Activated CD8-positive, alpha-beta T cell treated with anti-CD3 and anti-CD28 coated beads for 36 hours (primary cell): ENCODE data around the gene LURAP1L. TPM values are rescaled to one million over a fixed set of nuclear protein-coding genes. Genes with fewer than 3 reads are reported as not detected.

Source experiments
- ATAC-seq: fragments of 200-7000 bp; cut with Tn5 transposase; one replicate; pipeline ENCODE4 v1.10.0; 2021; ENCODE audit warnings: mild to moderate bottlenecking, moderate library complexity
- CTCF ChIA-PET: fragments of 350-600 bp; sonication (Branson Sonifier 250); formaldehyde crosslinking; loops from one replicate; lab custom pipeline; 2021; ENCODE audit warnings: antibody characterized with exemption; lab: Charles Lee
- POLR2A ChIA-PET: fragments of 350-600 bp; sonication (Branson Sonifier 250); formaldehyde crosslinking; loops from one replicate; lab custom pipeline; 2021; ENCODE audit warnings: antibody characterized with exemption; lab: Charles Lee
- DNase-seq: peaks from one replicate; pipeline ENCODE4 v3.0.0-alpha.2; 2020
- H3K27ac Mint-ChIP-seq: one replicate; pipeline ENCODE4 v1.8.0; 2021; ENCODE audit warnings: mild to moderate bottlenecking, mixed read lengths
- H3K27me3 Mint-ChIP-seq: one replicate; pipeline ENCODE4 v1.8.0; 2021; ENCODE audit warnings: mixed read lengths
- H3K36me3 Mint-ChIP-seq: one replicate; pipeline ENCODE4 v1.8.0; 2021; ENCODE audit warnings: low read depth, mixed read lengths
- H3K4me1 Mint-ChIP-seq: one replicate; pipeline ENCODE4 v1.8.0; 2021; ENCODE audit warnings: low read depth, mixed read lengths
- H3K4me3 Mint-ChIP-seq: one replicate; pipeline ENCODE4 v1.8.0; 2021; ENCODE audit warnings: mild to moderate bottlenecking, moderate library complexity, mixed read lengths
- H3K9me3 Mint-ChIP-seq: one replicate; pipeline ENCODE4 v1.8.0; 2021; ENCODE audit warnings: mixed read lengths
- intact Hi-C: fragments of 100-400 bp; cut with micrococcal nuclease; formaldehyde crosslinking; loops from one replicate; pipeline ENCODE4 v1.10.0; 2022
- total RNA-seq, 2 experiments: library from RNA; stranded (reverse); gene quantifications; one replicate each; pipeline ENCODE4 v1.2.3, GENCODE V29; 2021
- TF ChIP-seq, protein P1 (sequence below): fragments of 200-600 bp; IDR thresholded peaks from one replicate; pipeline ENCODE4 v1.8.0; 2022; ENCODE audit warnings: antibody characterized with exemption, mild to moderate bottlenecking

LURAP1L gene
- total RNA-seq, 2 experiments from 2014 or later, result not detected

DNA sequence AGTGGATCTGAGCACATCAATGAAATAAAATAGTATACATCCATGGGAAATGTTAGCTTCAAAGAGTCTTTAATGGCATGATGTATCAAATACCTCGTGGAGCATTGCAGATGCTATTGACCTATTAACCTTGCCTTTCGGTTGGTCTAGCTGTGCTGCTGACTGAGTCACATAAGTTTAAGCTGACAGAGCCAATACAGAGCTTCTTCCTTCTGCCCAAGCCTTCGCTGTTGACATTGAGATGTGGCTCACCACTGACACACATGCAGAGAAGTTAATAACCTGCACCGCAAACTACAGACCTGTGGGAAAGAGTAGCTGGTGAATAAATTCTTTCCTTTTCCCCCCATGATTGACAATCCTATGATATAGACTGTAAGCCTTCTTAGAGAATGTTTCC is 78.2 kb downstream of the LURAP1L start:
- TF ChIP-seq, protein P1, sequence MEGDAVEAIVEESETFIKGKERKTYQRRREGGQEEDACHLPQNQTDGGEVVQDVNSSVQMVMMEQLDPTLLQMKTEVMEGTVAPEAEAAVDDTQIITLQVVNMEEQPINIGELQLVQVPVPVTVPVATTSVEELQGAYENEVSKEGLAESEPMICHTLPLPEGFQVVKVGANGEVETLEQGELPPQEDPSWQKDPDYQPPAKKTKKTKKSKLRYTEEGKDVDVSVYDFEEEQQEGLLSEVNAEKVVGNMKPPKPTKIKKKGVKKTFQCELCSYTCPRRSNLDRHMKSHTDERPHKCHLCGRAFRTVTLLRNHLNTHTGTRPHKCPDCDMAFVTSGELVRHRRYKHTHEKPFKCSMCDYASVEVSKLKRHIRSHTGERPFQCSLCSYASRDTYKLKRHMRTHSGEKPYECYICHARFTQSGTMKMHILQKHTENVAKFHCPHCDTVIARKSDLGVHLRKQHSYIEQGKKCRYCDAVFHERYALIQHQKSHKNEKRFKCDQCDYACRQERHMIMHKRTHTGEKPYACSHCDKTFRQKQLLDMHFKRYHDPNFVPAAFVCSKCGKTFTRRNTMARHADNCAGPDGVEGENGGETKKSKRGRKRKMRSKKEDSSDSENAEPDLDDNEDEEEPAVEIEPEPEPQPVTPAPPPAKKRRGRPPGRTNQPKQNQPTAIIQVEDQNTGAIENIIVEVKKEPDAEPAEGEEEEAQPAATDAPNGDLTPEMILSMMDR, result no peak
- no peak overlapping the region for H3K27ac Mint-ChIP-seq
- no peaks in the 10 kb centered on the region for H3K4me1 Mint-ChIP-seq

DNA sequence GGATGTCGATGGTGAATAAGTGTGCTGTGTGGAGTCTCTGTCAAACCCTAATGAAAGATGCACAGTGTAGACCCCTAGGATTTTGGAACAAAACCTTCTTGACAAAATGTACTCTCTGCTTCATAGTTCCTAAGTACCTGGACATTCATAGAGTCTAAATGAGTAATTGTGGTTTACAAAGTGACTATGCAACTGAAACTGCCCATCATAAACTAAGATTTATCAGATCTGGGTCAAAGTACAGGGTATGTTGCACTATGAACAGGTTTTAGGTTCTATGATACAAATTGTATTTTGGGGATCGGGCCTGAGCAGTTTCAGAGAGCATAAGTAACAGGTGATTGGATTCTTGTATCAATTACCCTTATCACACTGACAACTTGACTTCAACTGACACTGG is 79.4 kb downstream of the LURAP1L start:
- no peaks in the 10 kb centered on the region for H3K27me3 Mint-ChIP-seq
- intact Hi-C loops, result no loop called here
- H3K4me1 Mint-ChIP-seq, result no peaks in the 10 kb centered on the region
- DNase-seq, result no peak
- H3K4me3 Mint-ChIP-seq, result no peak overlapping the region
- ChIA-PET CTCF (no interaction called here), POLR2A (no interaction called here)
- no peak overlapping the region for H3K27ac Mint-ChIP-seq
- TF ChIP-seq, protein P1, result no peak
- peaks cover 12% of the 10 kb centered on the region for H3K9me3 Mint-ChIP-seq
- no peaks in the 10 kb centered on the region for H3K36me3 Mint-ChIP-seq
- no peak for ATAC-seq

More for the DNA sequence above, 78.2 kb downstream of the LURAP1L start:
- DNase-seq, result no peak
- Mint-ChIP-seq H3K36me3 (no peaks in the 10 kb centered on the region), H3K9me3 (peaks cover 17% of the 10 kb centered on the region), H3K27me3 (no peaks in the 10 kb centered on the region), H3K4me3 (no peak overlapping the region)
- intact Hi-C loops, result no loop called here
- CTCF ChIA-PET, result no interaction called here
- POLR2A ChIA-PET, result no interaction called here
- ATAC-seq, result no peak

GRCh38 chr9:12855066-12855465 is 80.2 kb downstream of the LURAP1L start:
- DNase-seq, result no peak
- Mint-ChIP-seq H3K4me1 (no peaks in the 10 kb centered on the region), H3K4me3 (no peak overlapping the region), H3K36me3 (no peaks in the 10 kb centered on the region), H3K9me3 (peaks cover 12% of the 10 kb centered on the region), H3K27me3 (no peaks in the 10 kb centered on the region), H3K27ac (no peak overlapping the region)
- ChIA-PET POLR2A (no interaction called here), CTCF (no interaction called here)
- TF ChIP-seq, protein P1, result no peak
- ATAC-seq, result no peak
- intact Hi-C loops, result no loop called here

GRCh38 chr9:12856603-12857002 is 81.8 kb downstream of the LURAP1L start:
- ChIA-PET CTCF (no interaction called here), POLR2A (no interaction called here)
- Mint-ChIP-seq H3K27me3 (no peaks in the 10 kb centered on the region), H3K36me3 (no peaks in the 10 kb centered on the region), H3K9me3 (peaks cover 14% of the 10 kb centered on the region), H3K27ac (no peak overlapping the region), H3K4me3 (no peak overlapping the region), H3K4me1 (no peaks in the 10 kb centered on the region)
- intact Hi-C loops, result no loop called here
- TF ChIP-seq, protein P1, result no peak
- ATAC-seq, result no peak
- no peak for DNase-seq

DNA sequence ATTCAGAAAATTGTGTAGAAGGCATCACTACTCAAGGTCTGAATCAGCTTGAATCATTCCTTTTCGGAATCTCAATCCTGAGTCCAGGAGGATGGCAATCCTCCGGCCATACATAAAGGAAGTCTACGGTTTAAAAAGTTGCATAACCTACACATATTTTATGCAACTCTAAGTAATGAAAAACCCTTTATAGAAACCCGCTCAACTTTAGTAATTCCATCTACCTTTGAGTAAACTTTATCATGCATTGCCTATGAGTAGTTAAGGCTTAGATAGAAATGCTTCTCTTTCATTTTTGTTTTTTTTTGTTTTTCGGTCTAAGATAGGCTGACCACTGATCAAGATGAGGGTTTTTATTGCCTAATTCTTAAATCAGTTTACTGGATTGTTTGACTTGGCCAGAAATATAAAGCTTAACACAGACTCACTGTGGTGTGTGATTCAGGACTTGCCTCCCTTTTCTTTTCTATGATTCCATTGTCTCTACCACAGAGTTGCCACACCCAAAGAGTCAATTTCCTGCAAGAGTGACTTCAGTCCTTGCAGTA is 85.0 kb downstream of the LURAP1L start:
- no peak overlapping the region for H3K27ac Mint-ChIP-seq
- no peak overlapping the region for H3K4me3 Mint-ChIP-seq
- POLR2A ChIA-PET, result no interaction called here
- peaks cover 5% of the 10 kb centered on the region for H3K9me3 Mint-ChIP-seq
- no peaks in the 10 kb centered on the region for H3K36me3 Mint-ChIP-seq
- TF ChIP-seq, protein P1, result no peak
- ATAC-seq (no peak), DNase-seq (no peak)
- intact Hi-C loops, result no loop called here
- no peaks in the 10 kb centered on the region for H3K4me1 Mint-ChIP-seq
- no peaks in the 10 kb centered on the region for H3K27me3 Mint-ChIP-seq
- CTCF ChIA-PET, result no interaction called here
